Right lobe of liver (tissue), 4 donors: ENCODE results near the gene VEZF1.

Experiments used
- POLR2A ChIP-seq: fragments of 450-650 bp; IDR thresholded peaks from one replicate; pipeline ENCODE4 v1.6.1; 2017; ENCODE audit warnings: antibody characterized with exemption, mild to moderate bottlenecking
- TF ChIP-seq, protein P1 (sequence below), 4 donors: fragments of 200-600 bp in 3 of 4; fragments of 450-650 bp in 1 of 4; IDR thresholded peaks; one replicate each; pipeline versions ENCODE4 v1.5.1 to v1.8.0; 2016 to 2022; ENCODE audit warnings: antibody characterized with exemption in 4 of 4, mild to moderate bottlenecking in 2 of 4
- donor health status: DM: no; HTN: no; CAD: no.
- donor health status: DM: no; HTN: no; CAD: no.
- donor health status: DM: no; HTN: yes; CAD: no.

DNA sequence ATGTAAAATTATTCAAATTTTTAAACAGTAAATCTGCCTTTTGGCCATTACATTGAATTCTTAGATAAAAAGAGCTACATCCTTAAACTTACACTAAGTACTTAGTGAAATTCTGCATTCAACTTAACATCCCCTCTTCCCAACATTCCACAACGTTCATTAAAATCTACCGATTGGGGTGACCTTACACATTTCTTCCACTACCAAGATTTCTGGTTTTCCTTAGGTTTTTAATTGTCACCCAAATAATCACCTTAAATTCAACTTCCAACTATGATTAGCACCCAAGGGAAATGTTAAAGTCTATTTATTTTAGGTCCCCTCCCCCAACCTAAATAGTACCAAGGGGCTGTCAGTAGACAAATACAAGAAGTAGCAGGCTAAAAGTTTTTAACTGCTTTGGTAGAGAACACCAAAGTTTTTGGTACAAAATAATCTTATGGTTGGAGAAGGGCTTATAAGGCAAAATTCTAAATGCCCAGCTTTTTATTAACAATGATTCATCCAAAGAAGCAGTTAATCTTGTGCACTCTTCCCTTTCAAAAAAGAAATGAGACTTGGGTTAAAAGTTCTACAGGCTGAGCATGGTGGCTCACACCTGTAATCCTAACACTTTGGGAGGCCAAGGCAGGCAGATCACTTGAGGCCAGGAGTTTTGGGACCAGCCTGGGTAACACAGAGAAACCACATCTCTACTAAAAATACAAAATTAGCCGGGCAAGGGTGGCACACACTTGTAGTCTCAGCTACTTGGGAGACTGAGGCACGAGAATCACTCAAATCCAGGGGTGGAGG is 14.3 kb upstream of the VEZF1 start:
- TF ChIP-seq, protein P1, sequence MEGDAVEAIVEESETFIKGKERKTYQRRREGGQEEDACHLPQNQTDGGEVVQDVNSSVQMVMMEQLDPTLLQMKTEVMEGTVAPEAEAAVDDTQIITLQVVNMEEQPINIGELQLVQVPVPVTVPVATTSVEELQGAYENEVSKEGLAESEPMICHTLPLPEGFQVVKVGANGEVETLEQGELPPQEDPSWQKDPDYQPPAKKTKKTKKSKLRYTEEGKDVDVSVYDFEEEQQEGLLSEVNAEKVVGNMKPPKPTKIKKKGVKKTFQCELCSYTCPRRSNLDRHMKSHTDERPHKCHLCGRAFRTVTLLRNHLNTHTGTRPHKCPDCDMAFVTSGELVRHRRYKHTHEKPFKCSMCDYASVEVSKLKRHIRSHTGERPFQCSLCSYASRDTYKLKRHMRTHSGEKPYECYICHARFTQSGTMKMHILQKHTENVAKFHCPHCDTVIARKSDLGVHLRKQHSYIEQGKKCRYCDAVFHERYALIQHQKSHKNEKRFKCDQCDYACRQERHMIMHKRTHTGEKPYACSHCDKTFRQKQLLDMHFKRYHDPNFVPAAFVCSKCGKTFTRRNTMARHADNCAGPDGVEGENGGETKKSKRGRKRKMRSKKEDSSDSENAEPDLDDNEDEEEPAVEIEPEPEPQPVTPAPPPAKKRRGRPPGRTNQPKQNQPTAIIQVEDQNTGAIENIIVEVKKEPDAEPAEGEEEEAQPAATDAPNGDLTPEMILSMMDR (IDR thresholded peaks at IDR 0.05): no peak
- TF ChIP-seq POLR2A: no peak
